H1 (cell line): ENCODE data around the gene PRKAG3. TPM values are rescaled to one million over a fixed set of nuclear protein-coding genes. Genes with fewer than 3 reads are reported as not detected.

ENCODE experiments used
- CTCF ChIA-PET: fragments of 300-600 bp; sonication (Branson Sonifier 250); formaldehyde crosslinking; loops from one replicate; lab custom pipeline; 2021; ENCODE audit not compliant: partially characterized antibody; lab: Charles Lee
- POLR2A ChIA-PET: fragments of 300-600 bp; sonication (Branson Sonifier 250); formaldehyde crosslinking; loops from one replicate; lab custom pipeline; 2021; ENCODE audit warnings: inconsistent platforms; ENCODE audit not compliant: partially characterized antibody; lab: Charles Lee
- DNase-seq, 2 experiments: peaks; one replicate each; pipeline versions ENCODE4 v3.0.0 to v3.0.0-alpha.2; 2010 to 2022; ENCODE audit warnings: low spot score in 2 of 2, low read depth in 1 of 2, mixed read lengths in 1 of 2
- FAIRE-seq: peaks from 2 replicates; lab custom pipeline; 2011; peaks lifted over from hg19 to GRCh38; lab: Jason Lieb, UNC
- H2AFZ ChIP-seq: 2 replicates; pipeline ENCODE4 v1.8.1; 2012; ENCODE audit warnings: low read length, inconsistent platforms
- H2AK5ac ChIP-seq: 2 replicates; pipeline ENCODE4 v1.6.1; 2013; ENCODE audit warnings: low read depth, low read length
- H2BK120ac ChIP-seq: replicated peaks from 2 replicates; pipeline ENCODE3; 2013; ENCODE audit warnings: low read depth, low read length, inconsistent platforms
- H2BK12ac ChIP-seq: 2 replicates; pipeline ENCODE4 v1.6.1; 2013; ENCODE audit warnings: low read depth, low read length
- H2BK15ac ChIP-seq: 2 replicates; pipeline ENCODE4 v1.6.1; 2013; ENCODE audit warnings: low read length
- H2BK20ac ChIP-seq: 2 replicates; pipeline ENCODE4 v1.6.1; 2013; ENCODE audit warnings: low read length
- H2BK5ac ChIP-seq: 2 replicates; pipeline ENCODE4 v1.6.1; 2013; ENCODE audit warnings: low read depth, low read length
- H3K14ac ChIP-seq: 2 replicates; pipeline ENCODE4 v1.6.1; 2013; ENCODE audit warnings: inconsistent platforms; ENCODE audit not compliant: insufficient read length
- H3K18ac ChIP-seq: 2 replicates; pipeline ENCODE4 v1.6.1; 2013; ENCODE audit warnings: low read length; ENCODE audit errors: extremely low read depth
- H3K23ac ChIP-seq: 2 replicates; pipeline ENCODE4 v1.6.1; 2013; ENCODE audit warnings: inconsistent platforms; ENCODE audit not compliant: insufficient read length
- H3K23me2 ChIP-seq: 2 replicates; pipeline ENCODE4 v1.6.1; 2013; ENCODE audit warnings: low read depth, low read length
- H3K27ac ChIP-seq: 2 replicates; pipeline ENCODE4 v1.6.1; 2011; ENCODE audit warnings: low read depth, low read length, inconsistent platforms
- H3K27me3 ChIP-seq, 4 experiments: replicated peaks in 1 of 4; 1 replicate in 1 of 4; 2 replicates in 3 of 4; pipeline versions ENCODE4 v1.6.1 to v1.8.1; 2011 to 2013; ENCODE audit warnings: low read length in 3 of 4, mild to moderate bottlenecking in 3 of 4, inconsistent platforms in 2 of 4, mixed read lengths in 2 of 4, moderate library complexity in 1 of 4; ENCODE audit not compliant: control insufficient read depth in 3 of 4, insufficient read depth in 3 of 4; ENCODE audit errors: extremely low read depth in 1 of 4
- H3K36me3 ChIP-seq, 4 experiments: 2 replicates each; pipeline versions ENCODE4 v1.6.1 to v1.8.1; 2011 to 2013; ENCODE audit warnings: mild to moderate bottlenecking in 4 of 4, low read length in 3 of 4, moderate library complexity in 2 of 4, control low read depth in 1 of 4, inconsistent platforms in 1 of 4; ENCODE audit not compliant: insufficient read depth in 4 of 4, control insufficient read depth in 2 of 4
- H3K4ac ChIP-seq: replicated peaks from 2 replicates; pipeline ENCODE3; 2013; ENCODE audit warnings: low read length, low read depth, mixed read lengths, inconsistent platforms; ENCODE audit not compliant: insufficient read length
- H3K4me1 ChIP-seq, 4 experiments: replicated peaks in 1 of 4; 1 replicate in 1 of 4; 2 replicates in 3 of 4; pipeline versions ENCODE4 v1.6.1 to v1.8.1; 2011 to 2013; ENCODE audit warnings: low read length in 3 of 4, inconsistent platforms in 2 of 4, mixed read lengths in 1 of 4; ENCODE audit not compliant: insufficient read depth in 4 of 4, control insufficient read depth in 3 of 4
- H3K4me2 ChIP-seq, 2 experiments: 2 replicates each; pipeline versions ENCODE4 v1.6.1 to v1.8.1; 2011 to 2013; ENCODE audit warnings: low read depth in 2 of 2, low read length in 2 of 2, control low read depth in 1 of 2, inconsistent platforms in 1 of 2, mild to moderate bottlenecking in 1 of 2; ENCODE audit not compliant: insufficient read depth in 1 of 2
- H3K4me3 ChIP-seq, 4 experiments: fragments of 200-600, 300-600 bp in 1 of 4; sonication (generic), shearing (Covaris generic), sonication (Bioruptor Twin) in 1 of 4; 2 replicates each; pipeline versions ENCODE4 v1.5.1 to v1.8.1; 2011 to 2016; ENCODE audit warnings: low read length in 4 of 4, low read depth in 3 of 4, control low read depth in 2 of 4, inconsistent platforms in 2 of 4, mild to moderate bottlenecking in 2 of 4, mixed read lengths in 1 of 4, moderate library complexity in 1 of 4; ENCODE audit not compliant: insufficient read depth in 2 of 4; ENCODE audit errors: extremely low read depth in 1 of 4
- H3K56ac ChIP-seq: replicated peaks from 2 replicates; pipeline ENCODE3; 2013; ENCODE audit warnings: low read depth, mild to moderate bottlenecking, mixed read lengths, low read length, inconsistent platforms; ENCODE audit not compliant: insufficient read length
- H3K79me1 ChIP-seq: 2 replicates; pipeline ENCODE4 v1.6.1; 2013; ENCODE audit warnings: low read depth, low read length, control low read depth
- H3K79me2 ChIP-seq, 2 experiments: 2 replicates each; pipeline versions ENCODE4 v1.6.1 to v1.8.1; 2012 to 2013; ENCODE audit warnings: low read length in 2 of 2, mild to moderate bottlenecking in 2 of 2, inconsistent platforms in 1 of 2; ENCODE audit not compliant: insufficient read depth in 2 of 2, control insufficient read depth in 1 of 2
- H3K9ac ChIP-seq, 4 experiments: replicated peaks in 1 of 4; 1 replicate in 1 of 4; 2 replicates in 3 of 4; pipeline versions ENCODE4 v1.6.1 to v1.8.1; 2011 to 2013; ENCODE audit warnings: low read depth in 3 of 4, low read length in 3 of 4, control low read depth in 2 of 4, mild to moderate bottlenecking in 2 of 4, moderate library complexity in 2 of 4, inconsistent platforms in 1 of 4; ENCODE audit errors: extremely low read depth in 1 of 4
- H3K9me3 ChIP-seq, 2 experiments: 2 replicates each; pipeline versions ENCODE4 v1.6.1 to v1.8.1; 2012 to 2013; ENCODE audit warnings: mild to moderate bottlenecking in 2 of 2, moderate library complexity in 2 of 2, control low read depth in 1 of 2, inconsistent platforms in 1 of 2, low read depth in 1 of 2, low read length in 1 of 2, mixed read lengths in 1 of 2; ENCODE audit not compliant: insufficient read depth in 2 of 2
- H4K20me1 ChIP-seq, 2 experiments: replicated peaks in 1 of 2; 2 replicates each; pipeline versions ENCODE3 to v1.8.1; 2011 to 2013; ENCODE audit warnings: inconsistent platforms in 2 of 2, low read length in 2 of 2, mild to moderate bottlenecking in 1 of 2; ENCODE audit not compliant: insufficient read depth in 2 of 2, control insufficient read depth in 1 of 2
- H4K5ac ChIP-seq: 2 replicates; pipeline ENCODE4 v1.6.1; 2013; ENCODE audit warnings: low read length, low read depth, mixed read lengths, inconsistent platforms; ENCODE audit not compliant: insufficient read length
- H4K8ac ChIP-seq: 2 replicates; pipeline ENCODE4 v1.8.0; 2013; ENCODE audit warnings: mild to moderate bottlenecking, moderate library complexity, low read length, inconsistent platforms; ENCODE audit not compliant: insufficient read depth; ENCODE audit errors: extremely low read depth
- H4K91ac ChIP-seq: replicated peaks from 2 replicates; pipeline ENCODE3; 2013; ENCODE audit warnings: low read length, mixed read lengths, inconsistent platforms; ENCODE audit not compliant: insufficient read length
- CEBPB ChIP-seq: IDR thresholded peaks from 2 replicates; pipeline ENCODE4 v1.6.1; 2012; ENCODE audit warnings: low read depth, low read length
- CTBP2 ChIP-seq: IDR thresholded peaks from 2 replicates; pipeline ENCODE4 v1.7.0; 2011; ENCODE audit warnings: borderline replicate concordance, mild to moderate bottlenecking, moderate library complexity, mixed read lengths, low read length; ENCODE audit not compliant: insufficient read depth, insufficient read length
- KDM1A ChIP-seq: fragments of 200-600, 300-600 bp; sonication (generic); IDR thresholded peaks from 2 replicates; pipeline ENCODE4 v1.7.1; 2016; ENCODE audit warnings: mild to moderate bottlenecking, low read length, borderline replicate concordance
- KDM5A ChIP-seq: fragments of 200-600 bp; IDR thresholded peaks from 2 replicates; pipeline ENCODE4 v1.7.1; 2012; ENCODE audit warnings: mild to moderate bottlenecking, low read length, inconsistent platforms, mixed read lengths
- NANOG ChIP-seq: IDR thresholded peaks from 2 replicates; pipeline ENCODE4 v1.6.1; 2011; ENCODE audit warnings: low read length, low read depth, mild to moderate bottlenecking, inconsistent platforms; ENCODE audit not compliant: insufficient read depth, poor library complexity, severe bottlenecking
- ZNF274 ChIP-seq: IDR thresholded peaks from 2 replicates; pipeline ENCODE4 v1.7.0; 2012; ENCODE audit warnings: low read length, borderline replicate concordance; ENCODE audit errors: extremely low read depth
- WGBS, 2 experiments: shearing (Covaris generic) in 1 of 2; methylation state at CpG; one replicate each; pipeline versions ENCODE4 v1.1.6 to v1.1.7; 2013 to 2015; ENCODE audit warnings: low lambda C conversion rate in 2 of 2, mixed read lengths in 2 of 2, inconsistent platforms in 1 of 2, low coverage in 1 of 2, missing lambda C conversion rate in 1 of 2; ENCODE audit not compliant: insufficient replicate concordance in 2 of 2, insufficient coverage in 1 of 2, insufficient read length in 1 of 2; ENCODE audit errors: extremely low coverage in 1 of 2, missing lambda C conversion rate in 1 of 2; 5-methylcytosine and 5-hydroxymethylcytosine counted together
- polyA plus RNA-seq, 7 experiments: library from polyadenylated mRNA; depleted of rRNA in 3 of 7; stranded (reverse) in 5 of 7; unstranded in 2 of 7; fragments of >200 nt in 5 of 7; fragments of 200-250 nt in 2 of 7; gene quantifications; 1 replicate in 5 of 7; 2 replicates in 1 of 7; 4 replicates in 1 of 7; pipeline versions ENCODE4 v1.2.1 to v1.2.3, GENCODE V29; 2011 to 2013; ENCODE audit warnings: missing spikeins in 2 of 7, mixed read lengths in 2 of 7
- total RNA-seq: library from RNA; stranded (reverse); fragmentation: NEBNext Ultra II Directional; extraction: Animal tissue kit (Norgen Biotek cat#: 25700); gene quantifications from 2 replicates; pipeline ENCODE4 v1.2.1, GENCODE V29; 2021

Gene PRKAG3
- total and polyA plus RNA-seq, 2 of the 8 experiments (the other 6 are each of a cell fraction or from before 2014, with no cell fraction given), result not detected

DNA sequence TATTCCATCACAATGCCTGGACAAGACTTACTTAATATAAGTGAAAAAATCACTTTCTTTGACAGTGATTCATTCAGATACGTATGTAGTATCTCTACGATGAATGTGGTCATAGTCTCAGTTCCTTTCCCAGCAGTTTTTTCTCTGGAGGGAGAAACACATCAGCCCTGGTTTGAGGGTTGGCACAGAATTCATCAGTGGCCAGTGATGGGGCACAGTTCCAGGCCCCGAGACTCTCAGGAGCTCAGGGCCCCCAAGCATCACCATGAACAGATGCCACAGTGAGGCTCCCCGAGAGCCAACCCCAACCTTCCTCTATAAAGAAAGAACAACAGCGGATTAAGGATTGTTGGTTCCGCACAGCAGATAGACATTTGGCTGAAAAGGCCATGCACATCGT, 12.5 kb downstream of the PRKAG3 start:
- FAIRE-seq (no peak), DNase-seq (no peak)
- no peak overlapping the region for H2BK20ac ChIP-seq
- H3K9me3 ChIP-seq, result no peaks in the 10 kb centered on the region
- H3K9ac ChIP-seq, result no peak overlapping the region
- H2BK5ac ChIP-seq, result no peak overlapping the region
- no peaks in the 10 kb centered on the region for H3K27me3 ChIP-seq
- H3K18ac ChIP-seq, result no peak overlapping the region
- no peak overlapping the region for H2BK12ac ChIP-seq
- no peak overlapping the region for H4K91ac ChIP-seq
- ChIA-PET POLR2A (interaction anchor here (0.6 kb wide), 1 partner anchor 18 kb away, joined by 3 read pairs; no protein-coding TSS in a partner anchor), CTCF (interaction anchor here (0.6 to 1.0 kb wide), 2 partner anchors 11 kb away, joined by 3 read pairs; no protein-coding TSS in a partner anchor)
- no peaks in the 10 kb centered on the region; the same call in 1 of the 2 replicates for H3K79me1 ChIP-seq
- H2BK120ac ChIP-seq, result no peak overlapping the region
- no peak overlapping the region for H2BK15ac ChIP-seq
- 93% methylated on average over 7 of the region's 7 CpGs; no CpG with 5 or more reads in 1 of the 2 experiments for WGBS, 2 experiments
- no peak overlapping the region for H3K4ac ChIP-seq
- no peak overlapping the region for H3K14ac ChIP-seq
- H3K27ac ChIP-seq, result no peak overlapping the region
- H3K36me3 ChIP-seq, result no peaks in the 10 kb centered on the region
- no peak overlapping the region for H4K5ac ChIP-seq
- H3K23me2 ChIP-seq, result no peaks in the 10 kb centered on the region
- H2AFZ ChIP-seq, result no peak overlapping the region
- no peak overlapping the region for H2AK5ac ChIP-seq
- no peak overlapping the region for H3K23ac ChIP-seq
- TF ChIP-seq CTBP2 (no peak), KDM5A (no peak), KDM1A (no peak), NANOG (no peak), ZNF274 (no peak), CEBPB (no peak)
- no peaks in the 10 kb centered on the region for H4K20me1 ChIP-seq
- H3K56ac ChIP-seq, result no peak overlapping the region
- H4K8ac ChIP-seq, result no peak overlapping the region
- H3K4me3 ChIP-seq, result no peak overlapping the region
- H3K79me2 ChIP-seq, result no peaks in the 10 kb centered on the region
- H3K4me1 ChIP-seq, result no peaks in the 10 kb centered on the region; a peak in 1 of 7 replicates
- no peak overlapping the region for H3K4me2 ChIP-seq
